Ovary (tissue), 9 donors: ENCODE results near the gene TDRD9. TPM values are rescaled to one million over a fixed set of nuclear protein-coding genes. Genes with fewer than 3 reads are reported as not detected.

Experiments
- DNase-seq, 5 donors: peaks; one replicate each; pipeline ENCODE4 v3.0.0-alpha.2; 2019 to 2020
- H3K27ac ChIP-seq, 2 donors: fragments of 200-600 bp; one replicate each; pipeline versions ENCODE4 v1.5.1 to v1.8.0; 2019 to 2022
- H3K27me3 ChIP-seq: fragments of 200-600 bp; one replicate; pipeline ENCODE4 v1.8.0; 2022
- H3K36me3 ChIP-seq: fragments of 200-600 bp; sonication (generic); one replicate; pipeline ENCODE4 v1.5.1; 2019
- H3K4me1 ChIP-seq: one replicate; pipeline ENCODE4 v1.8.1; 2013; ENCODE audit warnings: mild to moderate bottlenecking, moderate library complexity; ENCODE audit not compliant: insufficient read depth
- H3K4me3 ChIP-seq: fragments of 200-600 bp; sonication (generic); one replicate; pipeline ENCODE4 v1.5.1; 2017
- H3K9me3 ChIP-seq, 2 donors: fragments of 200-600 bp in 1 of 2; sonication (generic) in 1 of 2; one replicate each; pipeline versions ENCODE4 v1.5.1 to v1.8.1; 2013 to 2019; ENCODE audit warnings: mild to moderate bottlenecking in 1 of 2, moderate library complexity in 1 of 2
- CTCF ChIP-seq, 3 donors: fragments of 450-650 bp in 2 of 3; fragments of 200-600 bp in 1 of 3; IDR thresholded peaks; one replicate each; pipeline versions ENCODE4 v1.5.1 to v1.8.0; 2016 to 2022; ENCODE audit warnings: antibody characterized with exemption in 3 of 3, mild to moderate bottlenecking in 1 of 3
- EP300 ChIP-seq: sonication (generic); formaldehyde crosslinking; IDR thresholded peaks from one replicate; pipeline ENCODE4 v1.6.1; 2017; ENCODE audit warnings: antibody characterized with exemption
- POLR2A ChIP-seq: fragments of 450-650 bp; IDR thresholded peaks from one replicate; pipeline ENCODE4 v1.6.1; 2017; ENCODE audit warnings: antibody characterized with exemption, mild to moderate bottlenecking, moderate library complexity
- WGBS, 3 donors: extraction: QIAGEN DNeasy Blood & Tissue Kit in 1 of 3; methylation state at CpG; one replicate each; pipeline versions ENCODE4 v1.1.5 to v1.1.7; 2013 to 2017; 5-methylcytosine and 5-hydroxymethylcytosine counted together
- intact Hi-C, 4 donors: fragments of 100-400 bp; cut with DNase I; formaldehyde crosslinking; loops; one replicate each; pipeline versions ENCODE4 v1.11.0 to v1.15.1; 2022 to 2023
- polyA plus RNA-seq, 2 donors: library from polyadenylated mRNA; stranded (reverse); fragments of 200-250 nt in 1 of 2; fragments of 350-450 nt in 1 of 2; fragmentation: Illumina TruSeq in 1 of 2; extraction: RNeasy Lipid Tissue Mini Kit (QIAGEN cat#74804) in 1 of 2; gene quantifications; one replicate each; pipeline ENCODE4 v1.2.3, GENCODE V29; 2013 to 2014
- total RNA-seq, 7 donors: library from RNA; depleted of rRNA in 2 of 7; stranded (reverse); fragments of >200 nt in 2 of 7; fragmentation: NEBNext Ultra II Directional in 3 of 7; extraction: Animal tissue kit (Norgen Biotek cat#: 25700) in 3 of 7; gene quantifications; one replicate each; pipeline versions ENCODE4 v1.1.0 to v1.2.4, GENCODE V29; 2016 to 2023
- donor health status: DM: no; HTN: no; CAD: no; lungs with moderate emphysema.
- donor health status: DM: no; HTN: no; CAD: no.
- donor health status: Bipolar disorder and iron deficiency.
- donor health status: DM: yes; HTN: yes; CAD: no.
- donor health status: DM: no; HTN: no; CAD: no.
- donor health status: DM: yes; HTN: yes; CAD: no.

Gene TDRD9
- total and polyA plus RNA-seq, 9 donors, result 0.23 to 5.1 (median 0.83) TPM

GRCh38 chr14:104011824-104012517, 83.7 kb downstream of the TDRD9 start:
- no peak for DNase-seq
- no peak for TF ChIP-seq POLR2A
- no peak for TF ChIP-seq EP300
- TF ChIP-seq CTCF (IDR thresholded peaks at IDR 0.05), result no peak
- Histone ChIP-seq H3K9me3 (no peaks in the 10 kb centered on the region), H3K36me3 (no peaks in the 10 kb centered on the region), H3K27me3 (no peaks in the 10 kb centered on the region), H3K4me3 (no peak overlapping the region), H3K27ac (no peak overlapping the region), H3K4me1 (no peaks in the 10 kb centered on the region)
- WGBS, 3 donors, result 82 to 92% (median 85%) methylated on average over 3 of the region's 3 CpGs
- intact Hi-C loops, result no loop called here

- WGBS, 3 donors, result 88 to 92% (median 91%) methylated on average over 5 of the region's 5 CpGs
- Histone ChIP-seq H3K4me3 (no peak overlapping the region), H3K9me3 (no peaks in the 10 kb centered on the region), H3K27ac (no peak overlapping the region), H3K27me3 (no peaks in the 10 kb centered on the region), H3K36me3 (no peaks in the 10 kb centered on the region), H3K4me1 (no peaks in the 10 kb centered on the region)
- DNase-seq, result no peak
- intact Hi-C loops, result no loop called here
- TF ChIP-seq CTCF (IDR thresholded peaks at IDR 0.05), result no peak
- no peak for TF ChIP-seq EP300
- no peak for TF ChIP-seq POLR2A
Measured at GRCh38 chr14:104014764-104015163, 86.5 kb downstream of the TDRD9 start.

- Histone ChIP-seq H3K4me3 (no peak overlapping the region), H3K36me3 (no peaks in the 10 kb centered on the region), H3K27me3 (no peaks in the 10 kb centered on the region), H3K27ac (no peak overlapping the region), H3K9me3 (no peaks in the 10 kb centered on the region), H3K4me1 (no peaks in the 10 kb centered on the region)
- no peak for DNase-seq
- intact Hi-C loops, result no loop called here
- 72 to 77% (median 77%) methylated on average over 11 of the region's 11 CpGs for WGBS, 3 donors
- TF ChIP-seq POLR2A, result no peak
- no peak for TF ChIP-seq CTCF (IDR thresholded peaks at IDR 0.05)
- no peak for TF ChIP-seq EP300
Measured at GRCh38 chr14:104016873-104017650, 88.8 kb downstream of the TDRD9 start.

- 85 to 92% (median 92%) methylated on average over 1 of the region's 1 CpG for WGBS, 3 donors
Measured at GRCh38 chr14:104019029-104019428, 90.8 kb downstream of the TDRD9 start.

More at GRCh38 chr14:104019029-104019428, 90.8 kb downstream of the TDRD9 start:
- H3K36me3 ChIP-seq, result no peaks in the 10 kb centered on the region
- DNase-seq, result no peak
- H3K27me3 ChIP-seq, result no peaks in the 10 kb centered on the region
- H3K4me3 ChIP-seq, result no peak overlapping the region
- no peaks in the 10 kb centered on the region for H3K4me1 ChIP-seq
- intact Hi-C loops, result no loop called here
- no peak overlapping the region for H3K27ac ChIP-seq
- TF ChIP-seq EP300 (no peak), CTCF (IDR thresholded peaks at IDR 0.05) (no peak), POLR2A (no peak)
- no peaks in the 10 kb centered on the region for H3K9me3 ChIP-seq
